GM23338 (cell line): Measurements from ENCODE around the gene AP5S1. TPM values are rescaled to one million over a fixed set of nuclear protein-coding genes. Genes with fewer than 3 reads are reported as not detected.

ENCODE experiments used
- ATAC-seq: fragments of 200-7000 bp; cut with Tn5 transposase; 3 replicates; pipeline ENCODE4 v1.9.1; 2020
- DNase-seq: peaks from one replicate; pipeline ENCODE4 v3.0.0-alpha.2; 2015; ENCODE audit warnings: low spot score
- H2AFZ ChIP-seq: fragments of 200-600 bp; sonication (generic); 2 replicates; pipeline ENCODE4 v1.8.0; 2016; ENCODE audit warnings: antibody characterized with exemption, mild to moderate bottlenecking, moderate library complexity
- H3F3A ChIP-seq: fragments of 200-600 bp; sonication (generic); replicated peaks from 2 replicates; pipeline ENCODE4 v1.8.0; 2017; ENCODE audit warnings: antibody characterized with exemption, mixed run types, low read depth
- H3K27ac ChIP-seq: fragments of 200-600 bp; sonication (generic); 2 replicates; pipeline ENCODE4 v1.6.1; 2016; ENCODE audit warnings: low read depth
- H3K27me3 ChIP-seq: fragments of 200-600 bp; sonication (generic); 2 replicates; pipeline ENCODE4 v1.8.0; 2016; ENCODE audit warnings: mild to moderate bottlenecking, mixed run types, moderate library complexity; ENCODE audit not compliant: insufficient read depth
- H3K36me3 ChIP-seq: fragments of 200-600 bp; sonication (generic); 2 replicates; pipeline ENCODE4 v1.8.0; 2016; ENCODE audit warnings: mild to moderate bottlenecking; ENCODE audit not compliant: insufficient read depth
- H3K4me1 ChIP-seq: fragments of 200-600 bp; sonication (generic); 2 replicates; pipeline ENCODE4 v1.8.0; 2016; ENCODE audit warnings: mild to moderate bottlenecking, moderate library complexity; ENCODE audit not compliant: insufficient read depth
- H3K4me2 ChIP-seq: fragments of 200-600 bp; sonication (generic); 2 replicates; pipeline ENCODE4 v1.7.1; 2017; ENCODE audit warnings: mixed run types
- H3K4me3 ChIP-seq: fragments of 200-600 bp; sonication (generic); 2 replicates; pipeline ENCODE4 v1.6.1; 2016; ENCODE audit warnings: mixed run types
- H3K79me2 ChIP-seq: fragments of 200-600 bp; sonication (generic); replicated peaks from 2 replicates; pipeline ENCODE4 v1.8.0; 2017; ENCODE audit warnings: mild to moderate bottlenecking; ENCODE audit not compliant: insufficient read depth
- H3K9me2 ChIP-seq: fragments of 200-600 bp; sonication (generic); 2 replicates; pipeline ENCODE4 v1.8.0; 2017; ENCODE audit not compliant: insufficient read depth
- H4K20me1 ChIP-seq: fragments of 200-600 bp; sonication (generic); replicated peaks from 2 replicates; pipeline ENCODE4 v1.8.0; 2017; ENCODE audit warnings: mild to moderate bottlenecking; ENCODE audit not compliant: insufficient read depth
- H3K27ac Mint-ChIP-seq: 2 replicates; pipeline ENCODE4 v1.8.0; 2020; ENCODE audit warnings: inconsistent platforms, mild to moderate bottlenecking, moderate library complexity, mixed read lengths
- H3K27me3 Mint-ChIP-seq: 3 replicates; pipeline ENCODE4 v1.8.0; 2022; ENCODE audit warnings: low read depth, mild to moderate bottlenecking, moderate library complexity, mixed read lengths, inconsistent platforms; ENCODE audit not compliant: insufficient read depth, poor library complexity
- H3K36me3 Mint-ChIP-seq: 3 replicates; pipeline ENCODE4 v1.8.0; 2021; ENCODE audit warnings: low read depth, mild to moderate bottlenecking, inconsistent platforms, moderate library complexity, mixed read lengths
- H3K4me1 Mint-ChIP-seq: 3 replicates; pipeline ENCODE4 v1.8.0; 2020; ENCODE audit warnings: mild to moderate bottlenecking, inconsistent platforms, mixed read lengths
- H3K4me3 Mint-ChIP-seq: 3 replicates; pipeline ENCODE4 v1.8.0; 2021; ENCODE audit warnings: moderate library complexity, mild to moderate bottlenecking, inconsistent platforms, mixed read lengths
- H3K9me3 Mint-ChIP-seq: 3 replicates; pipeline ENCODE4 v1.8.0; 2020; ENCODE audit warnings: moderate library complexity, mild to moderate bottlenecking, inconsistent platforms, mixed read lengths
- EZH2phosphoT487 ChIP-seq: fragments of 200-600 bp; sonication (generic); IDR thresholded peaks from one replicate; pipeline ENCODE4 v1.8.1; 2018; ENCODE audit warnings: antibody characterized with exemption; ENCODE audit not compliant: unreplicated experiment
- NANOG ChIP-seq: IDR thresholded peaks from 2 replicates; pipeline ENCODE4 v1.6.1; 2016; ENCODE audit warnings: antibody characterized with exemption, borderline replicate concordance
- POLR2AphosphoS5 ChIP-seq: IDR thresholded peaks from 2 replicates; pipeline ENCODE4 v1.6.1; 2016; ENCODE audit warnings: antibody characterized with exemption, low read depth
- polyA plus RNA-seq: library from polyadenylated mRNA; unstranded; fragments of >200 nt; fragmentation: Nextera tagmentation; extraction: Ambion mirVana; gene quantifications from 2 replicates; pipeline ENCODE4 v1.2.1, GENCODE V29; 2016
- total RNA-seq: library from RNA; depleted of rRNA; stranded (reverse); fragments of >200 nt; shearing (Covaris generic); gene quantifications from 2 replicates; pipeline ENCODE4 v1.2.3, GENCODE V29; 2014
- TF ChIP-seq, protein P1 (sequence below): fragments of 250-450 bp; sonication (Bioruptor Pico); IDR thresholded peaks from 2 replicates; pipeline ENCODE4 v1.5.0; 2020; ENCODE audit warnings: mild to moderate bottlenecking, moderate library complexity
- TF ChIP-seq, protein P2 (sequence below): IDR thresholded peaks from 2 replicates; pipeline ENCODE4 v1.6.1; 2016; ENCODE audit warnings: antibody characterized with exemption
- TF ChIP-seq, protein P3 (sequence below), 2 experiments: fragments of 200-600 bp in 1 of 2; sonication (generic) in 1 of 2; conservative IDR thresholded peaks; 2 replicates each; pipeline versions ENCODE4 v1.5.1 to v1.6.1; 2016 to 2017; ENCODE audit warnings: antibody characterized with exemption in 2 of 2, low read depth in 2 of 2, mild to moderate bottlenecking in 2 of 2, moderate library complexity in 1 of 2

Gene AP5S1
- total and polyA plus RNA-seq, 2 experiments from 2014 or later = 1.8 to 2.8 TPM

DNA sequence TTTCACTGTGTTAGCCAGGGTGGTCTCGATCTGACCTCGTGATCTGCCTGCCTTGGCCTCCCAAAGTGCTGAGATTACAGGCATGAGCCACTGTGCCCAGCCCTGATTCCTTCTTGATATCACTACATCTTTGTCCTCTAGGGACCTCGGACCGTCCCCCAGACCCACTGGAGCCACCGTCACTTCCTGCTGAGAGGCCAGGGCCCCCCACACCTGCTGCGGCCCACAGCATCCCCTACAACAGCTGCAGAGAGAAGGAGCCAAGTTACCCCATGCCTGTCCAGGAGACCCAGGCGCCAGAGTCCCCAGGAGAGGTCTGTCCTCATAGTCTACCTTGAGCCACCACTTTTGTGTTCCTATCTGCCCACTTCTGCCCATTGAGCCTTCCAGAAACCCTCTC is 40.8 kb downstream of the AP5S1 start:
- Histone ChIP-seq H3K36me3 (peaks cover 7% of the 10 kb centered on the region), H3K27ac (no peak overlapping the region), H3F3A (no peaks in the 10 kb centered on the region), H3K4me2 (no peak overlapping the region), H3K4me1 (no peaks in the 10 kb centered on the region), H3K27me3 (no peaks in the 10 kb centered on the region), H4K20me1 (no peaks in the 10 kb centered on the region), H3K9me2 (no peaks in the 10 kb centered on the region), H3K79me2 (no peaks in the 10 kb centered on the region), H3K4me3 (no peak overlapping the region), H2AFZ (no peak overlapping the region)
- no peak for TF ChIP-seq EZH2phosphoT487
- TF ChIP-seq, protein P1, sequence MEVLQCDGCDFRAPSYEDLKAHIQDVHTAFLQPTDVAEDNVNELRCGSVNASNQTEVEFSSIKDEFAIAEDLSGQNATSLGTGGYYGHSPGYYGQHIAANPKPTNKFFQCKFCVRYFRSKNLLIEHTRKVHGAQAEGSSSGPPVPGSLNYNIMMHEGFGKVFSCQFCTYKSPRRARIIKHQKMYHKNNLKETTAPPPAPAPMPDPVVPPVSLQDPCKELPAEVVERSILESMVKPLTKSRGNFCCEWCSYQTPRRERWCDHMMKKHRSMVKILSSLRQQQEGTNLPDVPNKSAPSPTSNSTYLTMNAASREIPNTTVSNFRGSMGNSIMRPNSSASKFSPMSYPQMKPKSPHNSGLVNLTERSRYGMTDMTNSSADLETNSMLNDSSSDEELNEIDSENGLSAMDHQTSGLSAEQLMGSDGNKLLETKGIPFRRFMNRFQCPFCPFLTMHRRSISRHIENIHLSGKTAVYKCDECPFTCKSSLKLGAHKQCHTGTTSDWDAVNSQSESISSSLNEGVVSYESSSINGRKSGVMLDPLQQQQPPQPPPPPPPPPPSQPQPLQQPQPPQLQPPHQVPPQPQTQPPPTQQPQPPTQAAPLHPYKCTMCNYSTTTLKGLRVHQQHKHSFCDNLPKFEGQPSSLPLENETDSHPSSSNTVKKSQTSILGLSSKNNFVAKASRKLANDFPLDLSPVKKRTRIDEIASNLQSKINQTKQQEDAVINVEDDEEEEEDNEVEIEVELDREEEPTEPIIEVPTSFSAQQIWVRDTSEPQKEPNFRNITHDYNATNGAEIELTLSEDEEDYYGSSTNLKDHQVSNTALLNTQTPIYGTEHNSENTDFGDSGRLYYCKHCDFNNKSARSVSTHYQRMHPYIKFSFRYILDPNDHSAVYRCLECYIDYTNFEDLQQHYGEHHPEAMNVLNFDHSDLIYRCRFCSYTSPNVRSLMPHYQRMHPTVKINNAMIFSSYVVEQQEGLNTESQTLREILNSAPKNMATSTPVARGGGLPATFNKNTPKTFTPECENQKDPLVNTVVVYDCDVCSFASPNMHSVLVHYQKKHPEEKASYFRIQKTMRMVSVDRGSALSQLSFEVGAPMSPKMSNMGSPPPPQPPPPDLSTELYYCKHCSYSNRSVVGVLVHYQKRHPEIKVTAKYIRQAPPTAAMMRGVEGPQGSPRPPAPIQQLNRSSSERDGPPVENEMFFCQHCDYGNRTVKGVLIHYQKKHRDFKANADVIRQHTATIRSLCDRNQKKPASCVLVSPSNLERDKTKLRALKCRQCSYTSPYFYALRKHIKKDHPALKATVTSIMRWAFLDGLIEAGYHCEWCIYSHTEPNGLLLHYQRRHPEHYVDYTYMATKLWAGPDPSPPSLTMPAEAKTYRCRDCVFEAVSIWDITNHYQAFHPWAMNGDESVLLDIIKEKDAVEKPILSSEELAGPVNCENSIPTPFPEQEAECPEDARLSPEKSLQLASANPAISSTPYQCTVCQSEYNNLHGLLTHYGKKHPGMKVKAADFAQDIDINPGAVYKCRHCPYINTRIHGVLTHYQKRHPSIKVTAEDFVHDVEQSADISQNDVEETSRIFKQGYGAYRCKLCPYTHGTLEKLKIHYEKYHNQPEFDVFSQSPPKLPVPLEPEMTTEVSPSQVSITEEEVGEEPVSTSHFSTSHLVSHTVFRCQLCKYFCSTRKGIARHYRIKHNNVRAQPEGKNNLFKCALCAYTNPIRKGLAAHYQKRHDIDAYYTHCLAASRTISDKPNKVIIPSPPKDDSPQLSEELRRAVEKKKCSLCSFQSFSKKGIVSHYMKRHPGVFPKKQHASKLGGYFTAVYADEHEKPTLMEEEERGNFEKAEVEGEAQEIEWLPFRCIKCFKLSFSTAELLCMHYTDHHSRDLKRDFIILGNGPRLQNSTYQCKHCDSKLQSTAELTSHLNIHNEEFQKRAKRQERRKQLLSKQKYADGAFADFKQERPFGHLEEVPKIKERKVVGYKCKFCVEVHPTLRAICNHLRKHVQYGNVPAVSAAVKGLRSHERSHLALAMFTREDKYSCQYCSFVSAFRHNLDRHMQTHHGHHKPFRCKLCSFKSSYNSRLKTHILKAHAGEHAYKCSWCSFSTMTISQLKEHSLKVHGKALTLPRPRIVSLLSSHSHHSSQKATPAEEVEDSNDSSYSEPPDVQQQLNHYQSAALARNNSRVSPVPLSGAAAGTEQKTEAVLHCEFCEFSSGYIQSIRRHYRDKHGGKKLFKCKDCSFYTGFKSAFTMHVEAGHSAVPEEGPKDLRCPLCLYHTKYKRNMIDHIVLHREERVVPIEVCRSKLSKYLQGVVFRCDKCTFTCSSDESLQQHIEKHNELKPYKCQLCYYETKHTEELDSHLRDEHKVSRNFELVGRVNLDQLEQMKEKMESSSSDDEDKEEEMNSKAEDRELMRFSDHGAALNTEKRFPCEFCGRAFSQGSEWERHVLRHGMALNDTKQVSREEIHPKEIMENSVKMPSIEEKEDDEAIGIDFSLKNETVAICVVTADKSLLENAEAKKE (CRISPR knock-in tag) = no peak
- Mint-ChIP-seq H3K4me1 (no peaks in the 10 kb centered on the region), H3K4me3 (no peak overlapping the region), H3K27me3 (peaks cover 6% of the 10 kb centered on the region), H3K9me3 (peaks cover 13% of the 10 kb centered on the region; the same call in 2 of the 3 replicates), H3K27ac (no peak overlapping the region), H3K36me3 (peaks cover 58% of the 10 kb centered on the region)
- ATAC-seq = no peak
- no peak for DNase-seq

DNA sequence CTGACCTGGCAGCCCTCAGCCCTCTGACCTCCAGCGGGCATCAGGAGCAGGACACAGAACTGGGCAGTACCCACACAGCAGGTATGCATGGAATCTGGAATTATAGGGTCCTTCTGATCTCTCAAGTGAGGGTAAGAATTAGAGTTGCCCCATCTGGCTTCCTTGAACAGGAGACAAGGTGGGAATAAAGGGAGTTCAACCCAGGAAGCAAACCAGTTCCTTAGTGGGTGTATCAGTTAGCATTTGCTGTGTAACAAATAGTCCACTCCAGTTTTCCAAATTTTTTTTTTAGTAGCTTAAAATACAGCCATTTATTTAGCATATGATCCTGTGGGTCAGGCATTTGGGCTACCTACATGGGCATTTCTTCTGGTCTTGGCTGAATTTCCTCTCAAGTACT is 42.0 kb downstream of the AP5S1 start:
- H3K9me3 Mint-ChIP-seq = peaks cover 13% of the 10 kb centered on the region; the same call in 2 of the 3 replicates
- Histone ChIP-seq H3K9me2 (no peaks in the 10 kb centered on the region), H3K4me1 (no peaks in the 10 kb centered on the region), H3K4me3 (no peak overlapping the region), H4K20me1 (no peaks in the 10 kb centered on the region), H3K36me3 (peaks cover 7% of the 10 kb centered on the region), H3F3A (no peaks in the 10 kb centered on the region), H3K79me2 (no peaks in the 10 kb centered on the region), H3K27ac (no peak overlapping the region), H2AFZ (no peak overlapping the region), H3K27me3 (no peaks in the 10 kb centered on the region), H3K4me2 (no peak overlapping the region)
- H3K36me3 Mint-ChIP-seq = peaks cover 57% of the 10 kb centered on the region
- ATAC-seq (no peak), DNase-seq (no peak)
- no peak overlapping the region for H3K27ac Mint-ChIP-seq
- peaks cover 10% of the 10 kb centered on the region for H3K27me3 Mint-ChIP-seq
- no peak overlapping the region for H3K4me3 Mint-ChIP-seq
- H3K4me1 Mint-ChIP-seq = no peaks in the 10 kb centered on the region
- TF ChIP-seq NANOG (no peak), POLR2AphosphoS5 (no peak), EZH2phosphoT487 (no peak)
- TF ChIP-seq, protein P2, sequence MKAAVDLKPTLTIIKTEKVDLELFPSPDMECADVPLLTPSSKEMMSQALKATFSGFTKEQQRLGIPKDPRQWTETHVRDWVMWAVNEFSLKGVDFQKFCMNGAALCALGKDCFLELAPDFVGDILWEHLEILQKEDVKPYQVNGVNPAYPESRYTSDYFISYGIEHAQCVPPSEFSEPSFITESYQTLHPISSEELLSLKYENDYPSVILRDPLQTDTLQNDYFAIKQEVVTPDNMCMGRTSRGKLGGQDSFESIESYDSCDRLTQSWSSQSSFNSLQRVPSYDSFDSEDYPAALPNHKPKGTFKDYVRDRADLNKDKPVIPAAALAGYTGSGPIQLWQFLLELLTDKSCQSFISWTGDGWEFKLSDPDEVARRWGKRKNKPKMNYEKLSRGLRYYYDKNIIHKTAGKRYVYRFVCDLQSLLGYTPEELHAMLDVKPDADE = no peak
- TF ChIP-seq, protein P3, sequence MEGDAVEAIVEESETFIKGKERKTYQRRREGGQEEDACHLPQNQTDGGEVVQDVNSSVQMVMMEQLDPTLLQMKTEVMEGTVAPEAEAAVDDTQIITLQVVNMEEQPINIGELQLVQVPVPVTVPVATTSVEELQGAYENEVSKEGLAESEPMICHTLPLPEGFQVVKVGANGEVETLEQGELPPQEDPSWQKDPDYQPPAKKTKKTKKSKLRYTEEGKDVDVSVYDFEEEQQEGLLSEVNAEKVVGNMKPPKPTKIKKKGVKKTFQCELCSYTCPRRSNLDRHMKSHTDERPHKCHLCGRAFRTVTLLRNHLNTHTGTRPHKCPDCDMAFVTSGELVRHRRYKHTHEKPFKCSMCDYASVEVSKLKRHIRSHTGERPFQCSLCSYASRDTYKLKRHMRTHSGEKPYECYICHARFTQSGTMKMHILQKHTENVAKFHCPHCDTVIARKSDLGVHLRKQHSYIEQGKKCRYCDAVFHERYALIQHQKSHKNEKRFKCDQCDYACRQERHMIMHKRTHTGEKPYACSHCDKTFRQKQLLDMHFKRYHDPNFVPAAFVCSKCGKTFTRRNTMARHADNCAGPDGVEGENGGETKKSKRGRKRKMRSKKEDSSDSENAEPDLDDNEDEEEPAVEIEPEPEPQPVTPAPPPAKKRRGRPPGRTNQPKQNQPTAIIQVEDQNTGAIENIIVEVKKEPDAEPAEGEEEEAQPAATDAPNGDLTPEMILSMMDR (conservative IDR thresholded peaks at IDR 0.05; ENCODE audit: low read depth in 2 of 2) = no peak
